ENCODE measurements around the gene OVCA2.

Gene OVCA2

DNA sequence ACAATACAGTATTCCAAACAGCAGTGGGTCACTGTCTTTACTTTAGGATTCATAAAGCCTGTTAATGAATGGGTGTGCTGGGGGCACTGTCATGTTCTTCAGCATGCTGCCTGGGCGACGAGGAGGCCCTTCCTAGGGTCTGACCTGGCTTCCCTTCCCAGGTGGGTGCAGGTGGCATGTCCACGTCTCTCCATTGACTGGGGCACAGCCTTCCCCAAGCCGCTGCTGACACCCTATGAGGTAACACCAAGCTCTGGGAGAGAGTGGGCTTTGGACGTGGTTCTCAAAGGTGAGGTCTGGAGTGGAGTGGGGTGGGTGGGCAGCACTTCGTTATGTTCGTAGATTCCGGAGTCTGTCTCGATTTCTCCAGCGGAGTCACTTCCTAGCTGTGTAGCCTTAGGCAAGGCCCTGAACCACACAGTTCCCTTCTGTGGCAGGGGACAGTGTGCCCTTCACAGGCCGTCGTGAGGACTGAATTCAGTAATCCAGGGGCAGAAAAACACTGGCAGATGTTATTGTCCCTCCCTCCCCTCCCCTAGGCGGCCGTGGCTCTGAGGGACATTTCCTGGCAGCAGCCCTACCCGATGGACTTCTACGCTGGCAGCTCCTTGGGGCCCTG lies 771 bp upstream of the OVCA2 start:
- no peaks in the 10 kb centered on the region for H3K9me3 ChIP-seq (ENCODE audit: insufficient read depth, low read length, severe bottlenecking)
- no peak for DNase-seq
- no peak overlapping the region for H3K27ac ChIP-seq (ENCODE audit: low read length)
- peaks cover 67% of the 10 kb centered on the region for H3K36me3 ChIP-seq (ENCODE audit: insufficient read depth, low read length)
- H3K27me3 ChIP-seq (ENCODE audit: insufficient read depth, low read length, poor library complexity), result no peaks in the 10 kb centered on the region
- H3K4me3 ChIP-seq (ENCODE audit: low read depth in 1 of 2, low read length in 2 of 2), result peak overlapping the region in 1 of 2 experiments; percentile 92; a peak in 1 of 4 replicates
- peaks cover 10% of the 10 kb centered on the region; the same call in 1 of the 2 replicates for H4K20me1 ChIP-seq (ENCODE audit: insufficient read depth, low read length)
- peak overlapping the region; percentile 75; the same call in 1 of the 2 replicates for H3K9ac ChIP-seq (ENCODE audit: low read depth, low read length)
- no peak for ATAC-seq (ENCODE audit: insufficient read depth, low read depth)
- no peak for TF ChIP-seq CTCF (IDR thresholded peaks at IDR 0.05; ENCODE audit: borderline replicate concordance, extremely low read depth, low read length, poor library complexity, severe bottlenecking)
- no peak for TF ChIP-seq EZH2 (IDR thresholded peaks at IDR 0.05; ENCODE audit: borderline replicate concordance, low read depth, low read length, severe bottlenecking)
- peaks cover 21% of the 10 kb centered on the region for H3K4me1 ChIP-seq (ENCODE audit: insufficient read depth, low read length)
- no peak overlapping the region for H2AFZ ChIP-seq (ENCODE audit: low read depth, low read length)
- H3K79me2 ChIP-seq (ENCODE audit: insufficient read depth, low read length), result peaks cover 18% of the 10 kb centered on the region
- peak overlapping the region; percentile 93 for H3K4me2 ChIP-seq (ENCODE audit: insufficient read depth, low read length)

GRCh38 chr17:2042390-2042847 lies 597 bp downstream of the OVCA2 start:
- Histone ChIP-seq H3K4me1 (ENCODE audit: insufficient read depth, low read length) (peaks cover 21% of the 10 kb centered on the region), H3K27me3 (ENCODE audit: insufficient read depth, low read length, poor library complexity) (no peaks in the 10 kb centered on the region), H3K9ac (ENCODE audit: low read depth, low read length) (peak overlapping the region; percentile 75), H3K9me3 (ENCODE audit: insufficient read depth, low read length, severe bottlenecking) (no peaks in the 10 kb centered on the region), H4K20me1 (ENCODE audit: insufficient read depth, low read length) (peaks cover 8% of the 10 kb centered on the region; the same call in 1 of the 2 replicates), H3K4me3 (ENCODE audit: low read depth in 1 of 2, low read length in 2 of 2) (peak overlapping the region; percentile 74 to 92), H2AFZ (ENCODE audit: low read depth, low read length) (peak overlapping the region; percentile 90), H3K36me3 (ENCODE audit: insufficient read depth, low read length) (peaks cover 54% of the 10 kb centered on the region), H3K79me2 (ENCODE audit: insufficient read depth, low read length) (peaks cover 18% of the 10 kb centered on the region), H3K4me2 (ENCODE audit: insufficient read depth, low read length) (peak overlapping the region; percentile 93), H3K27ac (ENCODE audit: low read length) (peak overlapping the region; percentile 94)
- TF ChIP-seq CTCF (IDR thresholded peaks at IDR 0.05; ENCODE audit: borderline replicate concordance, extremely low read depth, low read length, poor library complexity, severe bottlenecking) (peak; percentile 22), EZH2 (IDR thresholded peaks at IDR 0.05; ENCODE audit: borderline replicate concordance, low read depth, low read length, severe bottlenecking) (no peak)
- no peak for DNase-seq
- ATAC-seq (ENCODE audit: insufficient read depth, low read depth), result 0 out of 3 replicates have a peak, but pooled peaks have one; percentile 10

GRCh38 chr17:2042933-2043332 lies 1.1 kb downstream of the OVCA2 start:
- TF ChIP-seq EZH2 (IDR thresholded peaks at IDR 0.05; ENCODE audit: borderline replicate concordance, low read depth, low read length, severe bottlenecking) (no peak), CTCF (IDR thresholded peaks at IDR 0.05; ENCODE audit: borderline replicate concordance, extremely low read depth, low read length, poor library complexity, severe bottlenecking) (peak; percentile 6)
- H3K27me3 ChIP-seq (ENCODE audit: insufficient read depth, low read length, poor library complexity), result no peaks in the 10 kb centered on the region
- peaks cover 48% of the 10 kb centered on the region for H3K36me3 ChIP-seq (ENCODE audit: insufficient read depth, low read length)
- peak overlapping the region; percentile 93 for H3K4me2 ChIP-seq (ENCODE audit: insufficient read depth, low read length)
- H2AFZ ChIP-seq (ENCODE audit: low read depth, low read length), result no peak overlapping the region
- ATAC-seq (ENCODE audit: insufficient read depth, low read depth), result no peak
- H3K9me3 ChIP-seq (ENCODE audit: insufficient read depth, low read length, severe bottlenecking), result no peaks in the 10 kb centered on the region
- peaks cover 21% of the 10 kb centered on the region for H3K4me1 ChIP-seq (ENCODE audit: insufficient read depth, low read length)
- H4K20me1 ChIP-seq (ENCODE audit: insufficient read depth, low read length), result peaks cover 8% of the 10 kb centered on the region; the same call in 1 of the 2 replicates
- peak overlapping the region; percentile 74 to 92; a peak in 3 of 4 replicates for H3K4me3 ChIP-seq (ENCODE audit: low read depth in 1 of 2, low read length in 2 of 2)
- DNase-seq, result no peak
- peaks cover 18% of the 10 kb centered on the region for H3K79me2 ChIP-seq (ENCODE audit: insufficient read depth, low read length)
- H3K9ac ChIP-seq (ENCODE audit: low read depth, low read length), result peak overlapping the region; percentile 75
- H3K27ac ChIP-seq (ENCODE audit: low read length), result peak overlapping the region; percentile 94

Data from DND-41 (cell line).